LNCAP (cell line): ENCODE results near the gene SHC2.

ENCODE experiments used
- CTCF ChIP-seq: fragments of 450-650 bp; IDR thresholded peaks from 2 replicates; pipeline ENCODE4 v1.5.1; 2017; ENCODE audit warnings: mild to moderate bottlenecking

The SHC2 gene

GRCh38 chr19:372306-372890 is 88.4 kb downstream of the SHC2 start:
- no peak for TF ChIP-seq CTCF

GRCh38 chr19:371501-372168 is 89.2 kb downstream of the SHC2 start:
- TF ChIP-seq CTCF: no peak

GRCh38 chr19:370641-371330 is 90.0 kb downstream of the SHC2 start:
- TF ChIP-seq CTCF: no peak

GRCh38 chr19:369876-370275 is 91.0 kb downstream of the SHC2 start:
- TF ChIP-seq CTCF: no peak

- TF ChIP-seq CTCF: no peak
Observed at GRCh38 chr19:369256-369655, 91.6 kb downstream of the SHC2 start.

- no peak for TF ChIP-seq CTCF
Observed at GRCh38 chr19:368630-369024, 92.2 kb downstream of the SHC2 start.

- TF ChIP-seq CTCF: no peak
Observed at GRCh38 chr19:367963-368629, 92.7 kb downstream of the SHC2 start.
